Measurements from ENCODE around the gene THBD. TPM values are rescaled to one million over a fixed set of nuclear protein-coding genes. Genes with fewer than 3 reads are reported as not detected.

THBD gene
- total RNA-seq, 1 experiment from 2014 or later, result not detected

GRCh38 chr20:23000232-23000947, 49.1 kb downstream of the THBD start:
- CTCF ChIA-PET, result no interaction called here

GRCh38 chr20:22999756-23000155, 49.7 kb downstream of the THBD start:
- no peak overlapping the region for H3K4me3 Mint-ChIP-seq (ENCODE audit: low read depth, unreplicated experiment)
- CTCF ChIA-PET, result no interaction called here
- DNase-seq, result no peak
- no peaks in the 10 kb centered on the region for H3K36me3 Mint-ChIP-seq (ENCODE audit: insufficient read depth, unreplicated experiment)
- BruUV-seq (replicated peaks), result no TSS peak
- H3K4me1 Mint-ChIP-seq (ENCODE audit: low read depth, unreplicated experiment), result no peaks in the 10 kb centered on the region
- intact Hi-C loops (cut with micrococcal nuclease; ENCODE audit: unreplicated experiment), result no loop called here
- no peak overlapping the region for H3K27ac Mint-ChIP-seq (ENCODE audit: unreplicated experiment)
- H3K27me3 Mint-ChIP-seq (ENCODE audit: unreplicated experiment), result no peaks in the 10 kb centered on the region
- TF ChIP-seq CTCF (IDR thresholded peaks at IDR 0.05; ENCODE audit: unreplicated experiment), result no peak
- H3K9me3 Mint-ChIP-seq (ENCODE audit: low read depth, unreplicated experiment), result no peaks in the 10 kb centered on the region

More at GRCh38 chr20:23000232-23000947, 49.1 kb downstream of the THBD start:
- H3K4me1 Mint-ChIP-seq (ENCODE audit: low read depth, unreplicated experiment), result no peaks in the 10 kb centered on the region
- no peaks in the 10 kb centered on the region for H3K9me3 Mint-ChIP-seq (ENCODE audit: low read depth, unreplicated experiment)
- BruUV-seq (replicated peaks), result no TSS peak
- no peaks in the 10 kb centered on the region for H3K36me3 Mint-ChIP-seq (ENCODE audit: insufficient read depth, unreplicated experiment)
- intact Hi-C loops (cut with micrococcal nuclease; ENCODE audit: unreplicated experiment), result no loop called here
- H3K4me3 Mint-ChIP-seq (ENCODE audit: low read depth, unreplicated experiment), result no peak overlapping the region
- no peaks in the 10 kb centered on the region for H3K27me3 Mint-ChIP-seq (ENCODE audit: unreplicated experiment)
- DNase-seq, result no peak
- TF ChIP-seq CTCF (IDR thresholded peaks at IDR 0.05; ENCODE audit: unreplicated experiment), result no peak
- no peak overlapping the region for H3K27ac Mint-ChIP-seq (ENCODE audit: unreplicated experiment)

- no peak overlapping the region for H3K27ac Mint-ChIP-seq (ENCODE audit: unreplicated experiment)
- no TSS peak for BruUV-seq (replicated peaks)
- CTCF ChIA-PET, result no interaction called here
- H3K36me3 Mint-ChIP-seq (ENCODE audit: insufficient read depth, unreplicated experiment), result no peaks in the 10 kb centered on the region
- H3K27me3 Mint-ChIP-seq (ENCODE audit: unreplicated experiment), result no peaks in the 10 kb centered on the region
- no peak for DNase-seq
- intact Hi-C loops (cut with micrococcal nuclease; ENCODE audit: unreplicated experiment), result no loop called here
- TF ChIP-seq CTCF (IDR thresholded peaks at IDR 0.05; ENCODE audit: unreplicated experiment), result no peak
- H3K4me3 Mint-ChIP-seq (ENCODE audit: low read depth, unreplicated experiment), result no peak overlapping the region
- H3K4me1 Mint-ChIP-seq (ENCODE audit: low read depth, unreplicated experiment), result no peaks in the 10 kb centered on the region
- no peaks in the 10 kb centered on the region for H3K9me3 Mint-ChIP-seq (ENCODE audit: low read depth, unreplicated experiment)
Observed at GRCh38 chr20:22998476-22998875, 51.0 kb downstream of the THBD start.

GRCh38 chr20:22995923-22996322, 53.5 kb downstream of the THBD start:
- DNase-seq, result no peak
- CTCF ChIA-PET, result no interaction called here
- H3K27me3 Mint-ChIP-seq (ENCODE audit: unreplicated experiment), result no peaks in the 10 kb centered on the region
- H3K27ac Mint-ChIP-seq (ENCODE audit: unreplicated experiment), result no peak overlapping the region
- TF ChIP-seq CTCF (IDR thresholded peaks at IDR 0.05; ENCODE audit: unreplicated experiment), result no peak
- BruUV-seq (replicated peaks), result no TSS peak
- H3K9me3 Mint-ChIP-seq (ENCODE audit: low read depth, unreplicated experiment), result no peaks in the 10 kb centered on the region
- no peaks in the 10 kb centered on the region for H3K36me3 Mint-ChIP-seq (ENCODE audit: insufficient read depth, unreplicated experiment)
- no peaks in the 10 kb centered on the region for H3K4me1 Mint-ChIP-seq (ENCODE audit: low read depth, unreplicated experiment)
- H3K4me3 Mint-ChIP-seq (ENCODE audit: low read depth, unreplicated experiment), result no peak overlapping the region
- intact Hi-C loops (cut with micrococcal nuclease; ENCODE audit: unreplicated experiment), result no loop called here

Other genes starting within 250 kb of the THBD start
- not detected in 2 replicates for gene SSTR4, start 14.4 kb downstream of the THBD start, total RNA-seq (2022)
- not detected in 2 replicates for gene CD93, start 36.7 kb upstream of the THBD start, total RNA-seq (2022)

All from Calu3 (cell line).